Stimulated activated CD4-positive, alpha-beta T cell treated with anti-CD3 and anti-CD28 coated beads, TNF-alpha, amount 100 ng/mL, for 48 hours (primary cell): ENCODE results near the gene CPZ.
"Not testable (repeated sequence)": the region's sequence is repeated elsewhere in the genome, so short reads cannot be mapped to it uniquely, and the experiment has no call there.

Experiments
- DNase-seq, 3 donors: peaks; one replicate each; pipeline ENCODE4 v3.0.0-alpha.2; 2020; ENCODE audit warnings: low read depth in 3 of 3

CPZ gene

DNA sequence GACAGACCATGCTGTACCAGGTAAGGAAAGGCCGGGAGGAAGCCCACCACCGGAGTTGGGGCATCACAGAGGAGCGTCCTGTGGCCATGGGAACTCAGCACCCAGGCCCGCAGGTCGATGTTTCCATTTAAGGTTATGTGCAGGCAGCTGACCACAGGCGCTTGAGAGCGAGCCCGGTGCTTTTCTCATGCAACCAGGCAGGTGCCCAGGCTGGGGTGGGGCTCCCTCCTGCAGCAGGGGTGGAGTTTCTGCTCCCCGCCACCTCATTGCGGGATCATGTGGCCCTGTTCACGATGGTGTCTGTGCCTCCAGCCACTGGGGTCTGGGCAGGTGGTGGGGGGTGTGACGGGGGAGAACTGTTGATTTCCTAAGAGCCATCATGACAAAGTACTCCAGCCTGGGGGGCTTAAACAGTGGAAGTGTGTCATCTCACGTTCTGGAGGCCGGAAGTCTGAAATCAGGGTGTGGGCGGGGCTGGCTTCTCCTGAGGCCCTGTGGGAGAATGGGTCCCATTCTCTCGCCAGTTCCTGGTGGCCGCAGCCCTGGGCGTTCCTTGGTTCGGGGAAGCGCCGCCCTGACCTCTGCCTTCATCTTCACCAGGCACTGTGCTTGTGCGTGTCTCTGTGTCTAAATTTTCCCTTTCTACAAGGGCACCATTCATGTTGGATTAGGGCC lies 60.9 kb downstream of the CPZ start:
- no peak for DNase-seq

DNA sequence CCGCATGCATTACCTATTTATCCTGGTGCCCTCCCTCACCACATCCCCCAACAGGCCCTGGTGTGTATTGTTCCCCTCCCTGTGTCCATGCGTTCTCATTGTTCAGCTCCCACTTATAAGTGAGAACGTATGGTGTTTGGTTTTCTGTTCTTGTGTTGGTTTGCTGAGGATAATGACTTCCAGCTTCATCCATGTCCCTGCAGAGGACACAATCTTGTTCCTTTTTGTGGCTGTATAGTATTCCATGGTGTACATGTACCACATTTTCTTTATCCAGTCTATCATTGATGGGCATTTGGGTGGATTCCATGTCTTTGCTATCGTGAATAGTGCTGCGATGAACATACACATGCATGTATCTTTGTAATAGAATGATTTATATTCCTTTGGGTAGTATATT lies 61.6 kb downstream of the CPZ start:
- not testable (repeated sequence) for DNase-seq

DNA sequence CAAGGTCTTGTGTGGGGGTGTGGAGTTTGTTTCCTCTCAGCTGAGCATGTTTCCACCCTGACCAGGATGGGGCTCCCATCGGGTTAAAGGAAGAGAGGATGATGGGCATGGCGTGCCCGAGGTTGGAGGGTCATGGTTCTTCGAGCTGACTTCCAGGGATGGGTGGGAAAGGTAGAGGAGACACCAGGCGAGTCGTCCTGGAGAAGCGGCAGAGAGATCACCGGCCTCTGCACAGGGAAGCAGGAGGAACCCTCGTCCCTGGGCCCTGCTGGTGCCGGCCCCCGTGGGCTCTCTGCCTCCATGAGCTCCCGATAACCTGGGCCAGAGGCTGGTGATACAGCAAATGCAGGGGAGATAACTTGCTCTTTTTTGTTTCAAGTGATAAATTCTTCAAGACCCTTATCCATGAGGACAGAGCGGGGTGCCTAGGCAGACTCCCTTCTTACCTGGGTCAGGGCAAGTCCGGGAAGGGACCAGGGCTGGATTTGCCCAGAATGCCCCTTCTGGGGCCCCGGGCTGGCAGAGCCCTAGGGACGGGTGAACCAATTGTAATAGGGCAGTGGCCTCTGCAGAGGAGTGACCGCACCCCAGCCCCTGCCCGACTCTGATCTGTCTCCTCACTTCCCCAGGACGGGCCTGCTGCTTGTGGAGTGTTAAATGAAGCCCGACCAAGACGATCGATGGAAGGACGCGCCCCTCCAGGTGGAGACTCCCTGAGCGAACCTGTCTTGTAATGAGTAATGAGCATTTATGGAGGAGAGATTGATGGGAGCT lies 63.0 kb downstream of the CPZ start:
- no peak for DNase-seq

DNA sequence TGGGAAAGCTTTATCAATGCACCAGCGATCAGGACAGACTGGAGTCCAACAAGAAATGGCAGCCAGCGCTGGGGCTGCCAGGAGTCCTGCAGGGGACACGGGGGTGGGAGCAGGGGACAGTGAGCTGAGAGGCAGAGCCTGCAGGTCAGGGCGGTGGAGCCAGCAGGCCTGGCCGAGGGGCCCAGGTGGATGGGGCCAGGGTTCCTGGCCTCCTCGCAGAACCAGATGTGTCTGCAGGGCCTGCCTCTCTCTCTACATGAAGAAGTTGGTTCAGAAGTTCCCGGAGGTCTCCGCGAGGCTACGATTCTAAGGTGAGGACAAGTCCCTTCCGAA lies 63.6 kb downstream of the CPZ start:
- DNase-seq, result no peak

DNA sequence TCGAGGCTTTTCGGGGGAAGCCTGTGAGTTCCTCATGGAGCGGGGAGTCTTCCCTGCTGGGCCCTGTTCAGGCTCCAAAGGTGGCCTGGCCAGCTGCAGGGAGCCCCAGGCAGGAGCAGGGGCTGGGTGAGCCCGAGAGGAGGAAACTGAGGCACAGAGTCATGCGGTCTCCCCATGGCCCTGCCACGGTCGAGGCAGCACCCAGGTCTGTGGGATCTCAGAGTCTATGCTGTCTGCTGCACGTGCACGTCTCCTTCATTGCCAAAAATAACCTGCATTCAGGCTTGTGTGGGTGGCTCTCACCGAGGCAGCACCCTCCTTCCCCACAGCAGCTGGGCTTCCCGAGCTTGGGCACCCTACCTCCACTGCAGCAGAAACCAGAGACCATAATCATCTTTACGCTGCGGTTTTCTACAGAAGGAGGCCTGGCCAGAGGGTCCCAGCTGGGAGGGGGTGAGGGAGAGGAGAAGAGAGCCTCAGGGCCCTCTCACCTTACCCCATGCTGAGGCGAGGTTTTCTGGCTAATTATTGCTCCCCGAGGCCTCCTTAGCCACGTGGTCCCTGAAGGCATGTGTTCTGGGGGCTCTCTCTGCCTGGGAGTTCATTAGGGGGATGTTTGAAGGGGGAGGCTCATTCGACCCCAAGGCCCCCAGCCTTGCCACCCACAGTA lies 64.3 kb downstream of the CPZ start:
- DNase-seq, result no peak

DNA sequence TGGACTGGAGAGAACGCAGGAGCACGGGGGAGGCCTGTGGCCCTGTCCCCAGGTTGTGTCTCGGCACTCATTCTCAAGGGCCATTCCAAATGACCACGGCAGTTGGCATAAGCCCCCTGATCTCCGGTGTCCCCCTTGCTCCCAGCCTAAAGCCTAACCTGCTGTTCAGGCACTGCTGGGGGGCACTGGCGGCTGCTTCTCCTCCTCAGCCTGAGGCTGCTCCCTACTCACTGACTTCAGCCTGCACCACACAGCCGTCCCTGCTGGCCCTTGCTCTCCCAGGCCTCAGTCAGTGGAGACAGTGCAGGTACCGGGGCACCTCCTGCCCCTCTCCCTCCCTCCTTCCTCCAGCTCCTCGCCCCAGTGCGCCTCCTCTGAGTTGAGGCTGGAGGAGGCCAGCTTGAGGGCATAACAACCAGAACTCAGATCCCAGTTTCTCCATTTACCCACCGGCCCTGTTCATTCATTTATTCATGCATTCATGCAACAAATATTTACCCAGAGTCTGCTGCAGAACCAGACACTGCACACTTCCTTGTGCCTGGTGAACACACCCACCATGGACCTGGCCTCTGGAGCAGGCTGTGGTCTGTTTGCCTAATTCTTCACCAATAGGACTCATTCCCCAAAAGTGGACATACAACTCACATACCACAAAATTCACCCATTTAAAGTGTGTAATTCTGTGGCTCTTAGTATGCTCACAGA lies 65.0 kb downstream of the CPZ start:
- DNase-seq, result no peak

DNA sequence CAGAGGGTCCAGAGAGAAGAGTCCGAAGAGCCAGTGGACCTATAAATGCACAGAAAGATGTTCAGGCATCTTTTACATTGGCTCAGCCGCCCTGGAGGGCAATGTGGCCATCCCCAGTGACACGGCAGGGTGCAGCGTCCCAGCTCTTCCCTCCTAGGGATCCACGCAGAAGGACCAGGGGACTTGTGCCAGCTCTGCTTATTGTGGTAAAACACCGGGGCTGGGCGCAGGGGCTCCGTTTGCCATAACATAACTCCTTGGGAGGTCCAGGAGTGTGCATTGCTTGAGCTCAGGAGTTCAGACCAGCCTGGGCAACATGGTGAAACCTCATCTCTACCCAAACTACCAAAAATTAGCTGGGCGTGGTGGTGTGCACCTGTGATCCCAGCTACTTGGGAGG lies 70.2 kb downstream of the CPZ start:
- DNase-seq, result no peak

DNA sequence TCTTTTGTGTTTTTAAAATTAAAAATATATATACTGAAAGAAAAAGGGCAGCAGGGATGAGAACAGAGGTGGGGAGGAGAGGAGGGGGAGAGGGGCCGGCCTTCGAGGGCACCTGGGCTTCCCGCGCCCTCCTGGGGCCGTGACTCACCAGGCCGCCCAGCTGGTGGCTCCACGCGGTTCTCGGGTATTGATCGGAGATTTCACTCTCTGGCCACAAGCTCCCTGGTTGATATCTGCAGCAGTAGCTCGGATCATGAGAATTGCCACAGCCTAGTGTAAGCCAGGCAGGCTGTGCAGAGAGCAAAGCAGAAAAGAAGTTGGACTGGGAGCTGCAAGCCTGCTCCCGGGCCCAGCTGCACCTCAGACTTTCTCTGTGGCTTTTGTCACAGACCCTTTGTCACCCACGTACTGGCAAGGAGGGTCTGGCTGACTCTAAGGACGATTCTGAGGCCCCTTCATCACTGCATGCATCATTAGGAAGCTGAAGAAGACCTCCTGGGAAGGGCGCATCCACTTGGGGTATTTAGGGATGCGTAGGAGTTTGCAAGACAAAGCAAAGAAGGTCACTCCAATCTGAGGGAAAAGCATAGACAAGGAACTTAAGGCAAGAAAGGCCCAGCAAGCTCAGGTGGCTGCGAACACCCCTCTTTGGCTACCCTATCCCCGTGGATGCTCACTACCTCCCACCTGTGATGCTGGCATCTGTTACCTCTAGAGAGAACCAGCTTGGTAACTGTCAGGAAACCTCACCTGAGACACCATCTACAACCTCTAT lies 71.7 kb downstream of the CPZ start:
- DNase-seq, result no peak

DNA sequence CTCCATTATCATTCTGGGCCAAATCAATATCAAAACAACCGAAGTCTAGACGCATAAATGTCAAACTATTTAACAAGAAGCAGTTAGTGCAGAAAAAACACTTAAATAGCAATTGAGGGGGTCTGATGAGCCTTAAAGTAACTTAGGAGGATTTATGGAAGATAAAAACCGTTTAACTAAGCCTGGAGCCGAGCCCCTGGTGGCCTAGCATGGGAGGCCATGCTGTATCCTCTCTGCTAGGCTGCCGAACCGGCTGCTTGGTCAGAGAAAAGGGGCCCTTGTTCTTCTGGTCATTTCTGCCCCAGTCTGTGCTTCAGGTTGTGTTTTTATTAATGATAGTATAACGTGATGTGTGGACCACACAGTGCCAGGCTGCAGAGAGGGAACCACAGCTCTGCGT lies 72.4 kb downstream of the CPZ start:
- DNase-seq, result no peak

DNA sequence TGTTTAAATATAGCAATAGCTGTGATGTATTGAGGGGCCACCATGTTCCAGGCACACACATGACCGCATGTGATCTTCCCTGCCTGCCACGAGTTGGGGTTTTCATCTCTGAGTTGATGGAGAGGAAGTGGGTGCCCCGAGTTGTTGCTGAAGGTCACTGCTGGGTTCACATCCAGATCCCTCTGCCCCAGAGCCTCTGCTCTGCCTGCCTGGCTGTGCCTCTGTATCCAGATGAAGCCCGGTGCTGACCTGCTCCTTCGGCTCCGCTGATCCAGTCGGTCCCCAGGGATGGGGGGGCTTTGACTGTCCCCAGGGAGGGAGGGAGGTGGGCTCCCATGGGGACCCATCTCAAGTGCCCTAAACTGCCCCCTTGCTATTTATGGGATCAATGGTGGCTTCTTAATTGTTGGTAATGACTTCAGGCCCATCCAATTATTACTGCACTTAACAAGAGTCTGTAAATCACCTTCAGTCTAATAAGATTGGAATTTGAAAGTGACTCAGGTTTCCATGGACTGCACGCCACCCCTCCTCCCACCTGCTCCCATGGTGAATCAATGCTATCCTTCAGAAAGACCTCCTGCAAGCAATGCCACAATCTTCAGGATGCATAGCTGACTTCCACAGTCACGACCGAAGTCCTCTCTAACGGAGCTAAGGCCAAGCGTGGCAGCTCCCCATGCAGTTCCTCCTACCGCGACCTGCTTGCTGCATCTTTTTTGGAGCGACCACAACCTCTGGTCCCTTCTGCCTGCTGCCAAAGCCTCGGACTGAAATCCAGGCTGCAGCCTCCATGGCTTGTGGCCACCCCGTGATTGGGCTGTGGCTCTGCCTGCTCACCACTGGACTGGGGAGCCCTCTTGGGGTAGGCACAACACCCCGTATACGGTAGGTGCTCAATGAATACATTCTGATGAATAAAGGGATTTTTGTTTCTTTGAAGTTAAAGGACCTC lies 73.1 kb downstream of the CPZ start:
- DNase-seq, result no peak

DNA sequence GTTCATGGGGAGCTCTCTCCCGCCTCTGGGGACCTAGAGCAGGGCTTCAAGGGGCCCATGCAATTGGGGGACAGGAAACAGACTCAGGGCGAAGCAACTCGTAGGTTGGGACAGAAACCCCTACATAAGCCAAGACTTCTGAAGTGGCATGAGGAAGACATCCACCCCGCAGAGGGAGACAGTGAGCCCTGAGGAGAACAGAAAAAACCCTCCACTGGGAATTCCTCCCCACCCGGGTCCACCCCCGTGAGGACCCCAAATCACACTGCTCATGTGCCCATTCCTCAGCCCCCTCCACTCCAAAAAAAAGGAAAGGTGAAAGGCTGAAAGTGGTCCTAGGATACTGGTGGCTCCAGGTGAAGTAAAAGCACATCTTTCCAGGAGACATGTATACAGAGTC lies 74.0 kb downstream of the CPZ start:
- no peak for DNase-seq
